Measurements from ENCODE around the gene CHCHD2. TPM values are rescaled to one million over a fixed set of nuclear protein-coding genes. Genes with fewer than 3 reads are reported as not detected.
"Not testable (repeated sequence)": the region's sequence is repeated elsewhere in the genome, so short reads cannot be mapped to it uniquely, and the experiment has no call there.

The CHCHD2 gene
- total RNA-seq, 1 donor from 2014 or later: 387 TPM

DNA sequence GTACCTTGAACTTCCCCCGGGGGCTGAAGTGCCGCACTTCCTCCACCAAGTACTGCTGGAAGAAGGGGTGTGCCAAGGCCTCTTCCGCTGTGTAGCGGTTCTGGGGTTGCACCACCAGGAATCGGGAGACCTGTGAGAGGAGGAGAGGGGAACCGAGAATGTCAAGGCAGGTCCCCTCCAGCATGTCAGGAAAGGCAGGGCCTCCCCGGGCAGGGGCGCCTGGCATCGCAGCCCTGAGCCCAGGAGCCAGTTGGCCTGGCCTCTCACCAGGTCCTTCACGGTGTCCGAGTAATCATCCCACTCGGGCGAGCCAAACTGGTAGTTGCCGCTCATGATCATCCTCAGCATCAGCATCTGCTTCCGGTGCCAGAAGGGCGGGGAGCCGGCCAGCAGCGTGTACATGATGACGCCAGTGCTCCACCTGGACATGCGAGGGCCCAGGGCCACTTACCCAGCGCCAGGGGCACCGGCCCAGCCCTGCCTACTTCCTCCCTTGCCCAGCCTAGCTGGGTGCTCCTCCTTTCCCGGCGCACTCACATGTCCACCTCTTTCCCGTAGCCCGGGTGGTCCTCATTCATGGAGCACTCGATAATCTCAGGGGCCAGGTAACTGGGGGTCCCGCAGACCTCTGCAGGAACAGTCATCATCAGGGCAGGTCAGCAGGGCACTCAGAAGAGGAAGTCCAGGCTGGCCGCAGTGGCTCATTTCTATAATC, 24.5 kb downstream of the CHCHD2 start:
- no peak for ATAC-seq

DNA sequence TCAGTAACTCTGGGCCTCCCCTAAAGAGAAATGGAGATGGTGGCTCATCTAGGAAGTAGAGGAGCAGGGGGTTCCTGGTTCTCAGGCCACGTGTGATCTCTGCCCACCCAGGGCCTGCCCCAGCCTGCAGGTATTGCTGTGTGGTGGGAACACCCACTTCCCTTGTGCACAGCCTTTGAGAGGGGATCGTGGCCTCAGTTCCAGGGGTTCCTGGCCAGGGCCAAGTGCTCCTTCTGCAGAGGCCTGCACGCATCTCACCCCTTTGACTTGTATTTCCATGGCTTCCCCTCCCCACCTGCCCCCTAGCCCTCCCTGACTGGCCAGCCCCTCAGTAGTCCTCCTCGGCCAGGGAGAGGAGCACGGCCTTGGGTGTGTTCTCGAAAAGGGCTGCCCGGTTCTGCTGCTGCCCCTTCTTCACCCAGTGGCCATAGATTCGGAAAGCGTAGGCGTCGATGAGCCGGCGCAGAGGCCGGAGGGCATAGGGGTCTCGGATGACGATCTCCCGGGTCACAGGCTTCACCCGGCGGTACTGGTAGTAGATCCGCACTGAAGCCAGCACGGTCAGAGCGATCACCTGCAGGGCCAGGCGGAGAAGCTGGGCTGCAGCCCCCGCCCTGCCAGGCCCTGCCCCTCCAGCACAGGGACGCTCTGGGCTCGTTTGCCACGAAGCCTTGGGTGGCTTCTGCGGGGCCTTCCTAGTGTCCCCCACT, 25.4 kb downstream of the CHCHD2 start:
- ATAC-seq: not testable (repeated sequence)

- no peak for ATAC-seq
Measured at GRCh38 chr7:56079450-56080185, 26.7 kb downstream of the CHCHD2 start.

DNA sequence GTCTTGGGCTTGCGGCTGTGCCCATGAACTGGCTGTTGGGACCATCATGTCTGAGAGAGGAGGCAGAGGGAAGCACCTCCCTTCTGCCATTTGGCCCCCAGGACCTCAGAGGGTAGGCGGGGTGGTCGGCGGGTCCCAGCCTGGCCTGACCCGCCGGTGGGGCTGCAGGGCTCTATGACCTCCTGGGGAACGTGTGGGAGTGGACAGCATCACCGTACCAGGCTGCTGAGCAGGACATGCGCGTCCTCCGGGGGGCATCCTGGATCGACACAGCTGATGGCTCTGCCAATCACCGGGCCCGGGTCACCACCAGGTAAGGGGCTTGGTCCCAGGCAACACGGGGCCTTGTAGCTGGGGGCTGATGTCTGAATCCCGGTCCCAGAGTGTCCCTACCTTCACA, 28.1 kb downstream of the CHCHD2 start:
- ATAC-seq: no peak

GRCh38 chr7:56077681-56078080, 28.6 kb downstream of the CHCHD2 start:
- ATAC-seq: no peak

GRCh38 chr7:56074371-56074791, 31.9 kb downstream of the CHCHD2 start:
- ATAC-seq: peak; percentile 92

DNA sequence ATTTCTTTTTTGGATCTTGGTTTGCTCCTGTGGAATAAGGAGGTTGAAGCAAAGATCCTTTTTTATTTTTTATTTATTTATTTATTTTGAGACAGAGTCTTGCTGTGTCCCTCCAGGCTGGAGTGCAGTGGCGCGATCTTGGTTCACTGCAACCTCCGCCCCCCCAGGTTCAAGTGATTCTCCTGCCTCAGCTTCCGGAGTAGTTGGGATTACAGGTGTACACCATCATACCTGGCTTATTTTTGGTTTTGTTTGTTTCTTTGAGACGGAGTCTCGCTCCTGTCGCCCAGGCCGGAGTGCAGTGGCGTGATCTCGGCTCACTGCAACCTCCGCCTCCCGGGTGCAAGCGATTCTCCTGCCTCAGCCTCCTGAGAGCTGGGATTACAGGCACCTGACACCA, 39.9 kb downstream of the CHCHD2 start:
- not testable (repeated sequence) for ATAC-seq

- peak; percentile 98 for ATAC-seq
Measured at GRCh38 chr7:56063882-56064625, 42.2 kb downstream of the CHCHD2 start, which contains the start of gene SUMF2. TSS of gene SUMF2 (plus strand) at chr7:56064286. CDS start at chr7:56064312, 26 bp downstream.

GRCh38 chr7:56063500-56063881, 42.8 kb downstream of the CHCHD2 start:
- no peak for ATAC-seq

DNA sequence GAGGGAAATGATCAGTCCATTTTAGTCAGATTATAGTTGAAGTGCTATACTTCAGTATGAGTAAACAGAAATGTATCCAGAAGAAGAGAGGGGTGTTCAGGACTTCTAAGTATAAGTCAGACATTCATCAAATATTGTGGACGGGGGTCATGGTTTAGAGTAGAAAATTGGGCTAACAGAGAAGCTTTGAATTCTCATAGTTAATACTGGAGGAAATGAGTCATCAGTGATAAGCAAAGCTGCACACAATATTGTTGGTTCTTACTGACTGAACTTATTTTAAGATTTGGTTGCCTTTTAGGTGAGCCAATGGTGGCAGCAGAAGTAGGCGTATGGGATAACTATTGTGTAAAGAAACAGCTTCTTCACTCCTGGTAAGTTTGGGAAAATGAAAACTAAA, 43.9 kb downstream of the CHCHD2 start:
- ATAC-seq: no peak

- ATAC-seq: no peak
Measured at GRCh38 chr7:56053993-56054392, 52.3 kb downstream of the CHCHD2 start.

GRCh38 chr7:56053379-56053778, 52.9 kb downstream of the CHCHD2 start:
- no peak for ATAC-seq

Other genes starting within 250 kb of the CHCHD2 start
- not detected for gene SEPTIN14, start 243.7 kb downstream of the CHCHD2 start, total RNA-seq
- gene ZNF713, start 219.0 kb downstream of the CHCHD2 start, total RNA-seq: 1.2 TPM
- gene MRPS17, start 154.6 kb downstream of the CHCHD2 start, total RNA-seq: 14.7 TPM
- gene NIPSNAP2, start 141.9 kb downstream of the CHCHD2 start, total RNA-seq: 30.9 TPM
- 27.5 TPM for gene PSPH, start 55.0 kb downstream of the CHCHD2 start, total RNA-seq
- gene CCT6A, start 54.7 kb downstream of the CHCHD2 start, total RNA-seq: 81.3 TPM
- 91.7 TPM for gene SUMF2, start 42.2 kb downstream of the CHCHD2 start, total RNA-seq
- 0.88 TPM for gene PHKG1, start 13.5 kb downstream of the CHCHD2 start, total RNA-seq
- gene NUPR2, start 9.9 kb upstream of the CHCHD2 start, total RNA-seq: 0.32 TPM